ENCODE results near the gene PHF23.

PHF23 gene

GRCh38 chr17:7219812-7220592 is 19.3 kb downstream of the PHF23 start, which contains the start of the genes ACADVL and DLG4:
Gene ACADVL (plus strand): TSS chr17:7219938. CDS start chr17:7219985, 47 bp downstream.
Gene DLG4 (minus strand): TSS chr17:7219836.
- peak; percentile 95 for DNase-seq (ENCODE audit: low spot score)

- no peak for DNase-seq (ENCODE audit: low spot score)
These were observed 19.9 kb downstream of the PHF23 start for GRCh38 chr17:7219229-7219811.

GRCh38 chr17:7218758-7219157 is 20.5 kb downstream of the PHF23 start:
- no peak for DNase-seq (ENCODE audit: low spot score)

- no peak for DNase-seq (ENCODE audit: low spot score)
These were observed 21.1 kb downstream of the PHF23 start for GRCh38 chr17:7218166-7218565.

- DNase-seq (ENCODE audit: low spot score): peak; percentile 85
These were observed 21.9 kb downstream of the PHF23 start for GRCh38 chr17:7217113-7217987.

GRCh38 chr17:7216242-7217112 is 22.8 kb downstream of the PHF23 start:
- no peak for DNase-seq (ENCODE audit: low spot score)

- no peak for DNase-seq (ENCODE audit: low spot score)
These were observed 23.5 kb downstream of the PHF23 start for GRCh38 chr17:7215652-7216180.

GRCh38 chr17:7215136-7215638 is 24.1 kb downstream of the PHF23 start:
- no peak for DNase-seq (ENCODE audit: low spot score)

- DNase-seq (ENCODE audit: low spot score): peak; percentile 95
These were observed 24.7 kb downstream of the PHF23 start for GRCh38 chr17:7214300-7215135.

- peak; percentile 76 for DNase-seq (ENCODE audit: low spot score)
These were observed 25.4 kb downstream of the PHF23 start for GRCh38 chr17:7213895-7214299.

- DNase-seq (ENCODE audit: low spot score): no peak
These were observed 27.6 kb downstream of the PHF23 start for GRCh38 chr17:7211491-7212273.

GRCh38 chr17:7208754-7209460 is 30.4 kb downstream of the PHF23 start:
- DNase-seq (ENCODE audit: low spot score): no peak

- DNase-seq (ENCODE audit: low spot score): no peak
These were observed 31.2 kb downstream of the PHF23 start for GRCh38 chr17:7208027-7208571.

- DNase-seq (ENCODE audit: low spot score): peak; percentile 63
These were observed 31.9 kb downstream of the PHF23 start for GRCh38 chr17:7207120-7208001.

- no peak for DNase-seq (ENCODE audit: low spot score)
These were observed 33.7 kb downstream of the PHF23 start for GRCh38 chr17:7205561-7205960.

GRCh38 chr17:7204828-7205461 is 34.3 kb downstream of the PHF23 start:
- peak; percentile 90 for DNase-seq (ENCODE audit: low spot score)

GRCh38 chr17:7204336-7204735 is 34.9 kb downstream of the PHF23 start:
- no peak for DNase-seq (ENCODE audit: low spot score)
